GM12875 (cell line): ENCODE results near the gene TEX53.

Experiments used
- H3K4me3 ChIP-seq: one replicate; pipeline ENCODE4 v1.5.1; 2011; ENCODE audit warnings: low read depth, low read length, control low read depth
- TF ChIP-seq, protein P1 (sequence below): IDR thresholded peaks from 2 replicates; pipeline ENCODE4 v1.5.1; 2011; ENCODE audit warnings: low read depth, mild to moderate bottlenecking, control low read depth, inconsistent platforms, low read length, moderate library complexity, borderline replicate concordance; ENCODE audit not compliant: insufficient read depth

The TEX53 gene

DNA sequence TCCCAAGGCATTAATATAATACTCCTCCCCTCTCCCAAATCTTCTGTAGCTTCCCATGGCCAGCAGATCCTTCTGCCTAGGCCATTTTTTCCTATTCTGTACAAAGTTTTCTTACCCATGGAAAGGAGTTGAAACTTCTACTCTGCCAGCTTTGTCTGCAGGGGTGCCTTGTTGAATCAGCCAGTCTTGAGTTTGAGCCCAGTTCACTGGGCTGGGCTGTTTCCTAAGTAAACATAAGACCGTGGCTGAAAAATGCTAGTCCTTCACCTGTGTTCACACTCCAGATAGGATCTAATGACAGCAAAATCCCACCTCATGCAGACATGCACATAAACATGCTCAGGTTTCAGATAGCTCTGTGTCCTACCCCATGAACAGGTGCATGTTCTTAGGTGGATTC is 14.0 kb upstream of the TEX53 start:
- H3K4me3 ChIP-seq = no peak overlapping the region
- TF ChIP-seq, protein P1, sequence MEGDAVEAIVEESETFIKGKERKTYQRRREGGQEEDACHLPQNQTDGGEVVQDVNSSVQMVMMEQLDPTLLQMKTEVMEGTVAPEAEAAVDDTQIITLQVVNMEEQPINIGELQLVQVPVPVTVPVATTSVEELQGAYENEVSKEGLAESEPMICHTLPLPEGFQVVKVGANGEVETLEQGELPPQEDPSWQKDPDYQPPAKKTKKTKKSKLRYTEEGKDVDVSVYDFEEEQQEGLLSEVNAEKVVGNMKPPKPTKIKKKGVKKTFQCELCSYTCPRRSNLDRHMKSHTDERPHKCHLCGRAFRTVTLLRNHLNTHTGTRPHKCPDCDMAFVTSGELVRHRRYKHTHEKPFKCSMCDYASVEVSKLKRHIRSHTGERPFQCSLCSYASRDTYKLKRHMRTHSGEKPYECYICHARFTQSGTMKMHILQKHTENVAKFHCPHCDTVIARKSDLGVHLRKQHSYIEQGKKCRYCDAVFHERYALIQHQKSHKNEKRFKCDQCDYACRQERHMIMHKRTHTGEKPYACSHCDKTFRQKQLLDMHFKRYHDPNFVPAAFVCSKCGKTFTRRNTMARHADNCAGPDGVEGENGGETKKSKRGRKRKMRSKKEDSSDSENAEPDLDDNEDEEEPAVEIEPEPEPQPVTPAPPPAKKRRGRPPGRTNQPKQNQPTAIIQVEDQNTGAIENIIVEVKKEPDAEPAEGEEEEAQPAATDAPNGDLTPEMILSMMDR = no peak

DNA sequence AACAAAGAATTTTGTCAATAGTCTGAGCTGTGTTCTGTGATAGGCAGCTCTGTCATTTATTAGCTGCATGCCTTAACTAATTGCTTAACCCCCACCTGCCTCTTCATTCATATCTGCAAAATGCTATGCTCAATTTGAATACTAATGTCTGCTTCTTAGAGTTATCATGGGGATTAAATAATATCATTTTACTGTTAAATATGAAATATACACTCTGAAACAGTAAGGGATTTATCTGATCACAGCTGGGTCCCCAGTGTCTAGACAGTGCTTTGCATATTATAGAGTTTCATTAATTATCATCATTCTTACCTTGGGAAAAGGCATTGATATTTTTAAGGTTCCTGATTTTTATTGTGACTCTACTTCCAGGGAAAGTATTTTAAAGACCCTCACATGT is 12.4 kb upstream of the TEX53 start:
- TF ChIP-seq, protein P1 = no peak
- no peak overlapping the region for H3K4me3 ChIP-seq

DNA sequence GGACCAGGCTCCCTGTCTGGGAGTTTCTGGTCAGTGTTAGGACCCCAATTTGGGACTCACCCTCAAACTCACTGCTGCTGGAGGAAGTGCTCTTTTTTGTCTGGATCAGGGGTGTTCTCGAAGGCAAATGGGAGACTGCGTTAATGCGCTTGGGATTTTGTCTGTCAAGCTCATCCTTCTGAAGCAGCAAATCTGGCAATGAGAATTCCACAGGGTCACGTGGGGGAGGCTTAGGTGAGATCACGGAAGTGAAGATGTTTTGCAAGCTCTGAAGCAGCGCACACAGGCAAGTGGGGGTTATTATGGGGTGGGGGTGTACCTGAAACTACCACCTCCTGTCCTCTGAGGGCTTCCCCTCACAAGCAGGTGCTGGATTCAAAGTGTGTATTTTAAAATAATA is 10.5 kb upstream of the TEX53 start:
- TF ChIP-seq, protein P1 = no peak
- no peak overlapping the region for H3K4me3 ChIP-seq

DNA sequence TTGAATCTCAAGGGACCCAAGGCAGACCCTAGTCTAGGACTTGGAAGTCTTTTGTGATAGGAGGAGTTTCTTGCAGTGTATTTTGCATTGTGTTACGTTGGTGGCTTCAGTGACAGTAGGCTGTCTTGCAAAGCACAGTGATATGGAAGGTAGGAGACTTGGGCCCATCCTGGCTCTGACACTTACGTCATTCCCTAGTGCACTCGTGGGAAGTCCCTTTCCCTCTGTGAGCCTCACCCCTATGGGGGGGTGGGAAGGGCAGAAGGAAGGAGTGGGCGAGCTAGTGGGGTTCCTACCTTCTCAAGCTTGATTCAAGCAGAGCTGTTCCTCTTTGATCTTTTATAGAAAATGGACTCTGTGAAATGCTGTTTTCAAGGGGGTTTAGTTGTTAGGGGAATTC is 9.2 kb upstream of the TEX53 start:
- no peak overlapping the region for H3K4me3 ChIP-seq
- TF ChIP-seq, protein P1 = no peak

DNA sequence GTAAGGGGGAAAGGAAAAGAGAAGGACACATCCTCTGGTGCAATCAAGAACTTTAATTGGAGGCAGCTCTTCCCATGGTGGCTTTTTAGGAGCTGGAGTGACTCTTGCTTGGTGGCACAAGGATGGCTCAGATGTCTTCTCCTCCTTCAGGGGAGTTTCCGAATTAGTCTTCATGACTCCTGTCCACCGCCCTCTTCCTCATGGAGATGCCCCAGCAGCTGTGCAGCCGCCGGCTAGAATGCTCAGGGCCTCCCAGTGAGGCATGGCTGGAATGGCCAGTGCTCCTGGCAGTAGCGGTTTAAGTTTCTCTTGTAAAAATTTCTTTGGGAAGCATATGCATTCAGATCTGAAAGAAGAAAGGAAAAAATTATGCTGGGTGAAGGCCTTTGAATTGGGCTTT is 8.8 kb upstream of the TEX53 start:
- no peak overlapping the region for H3K4me3 ChIP-seq
- TF ChIP-seq, protein P1 = no peak

DNA sequence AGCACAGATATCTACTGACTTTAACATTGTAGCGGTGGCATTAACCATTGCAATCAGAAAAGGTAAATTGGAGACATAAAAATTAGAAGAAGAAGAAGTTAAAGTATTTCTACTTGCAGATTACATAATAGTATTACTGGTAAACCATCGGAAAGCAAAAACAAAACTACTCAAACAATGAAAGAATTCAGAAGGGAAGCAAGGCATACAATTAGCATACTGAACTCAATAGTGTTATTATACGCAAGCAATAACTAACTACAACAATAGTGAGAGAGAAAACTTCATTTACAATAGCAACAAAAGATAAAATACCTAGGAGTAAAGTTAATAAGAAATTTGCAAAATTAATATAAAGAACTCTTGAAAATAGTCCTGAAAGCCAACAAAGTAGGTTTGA is 6.6 kb upstream of the TEX53 start:
- TF ChIP-seq, protein P1 = no peak
- no peak overlapping the region for H3K4me3 ChIP-seq

DNA sequence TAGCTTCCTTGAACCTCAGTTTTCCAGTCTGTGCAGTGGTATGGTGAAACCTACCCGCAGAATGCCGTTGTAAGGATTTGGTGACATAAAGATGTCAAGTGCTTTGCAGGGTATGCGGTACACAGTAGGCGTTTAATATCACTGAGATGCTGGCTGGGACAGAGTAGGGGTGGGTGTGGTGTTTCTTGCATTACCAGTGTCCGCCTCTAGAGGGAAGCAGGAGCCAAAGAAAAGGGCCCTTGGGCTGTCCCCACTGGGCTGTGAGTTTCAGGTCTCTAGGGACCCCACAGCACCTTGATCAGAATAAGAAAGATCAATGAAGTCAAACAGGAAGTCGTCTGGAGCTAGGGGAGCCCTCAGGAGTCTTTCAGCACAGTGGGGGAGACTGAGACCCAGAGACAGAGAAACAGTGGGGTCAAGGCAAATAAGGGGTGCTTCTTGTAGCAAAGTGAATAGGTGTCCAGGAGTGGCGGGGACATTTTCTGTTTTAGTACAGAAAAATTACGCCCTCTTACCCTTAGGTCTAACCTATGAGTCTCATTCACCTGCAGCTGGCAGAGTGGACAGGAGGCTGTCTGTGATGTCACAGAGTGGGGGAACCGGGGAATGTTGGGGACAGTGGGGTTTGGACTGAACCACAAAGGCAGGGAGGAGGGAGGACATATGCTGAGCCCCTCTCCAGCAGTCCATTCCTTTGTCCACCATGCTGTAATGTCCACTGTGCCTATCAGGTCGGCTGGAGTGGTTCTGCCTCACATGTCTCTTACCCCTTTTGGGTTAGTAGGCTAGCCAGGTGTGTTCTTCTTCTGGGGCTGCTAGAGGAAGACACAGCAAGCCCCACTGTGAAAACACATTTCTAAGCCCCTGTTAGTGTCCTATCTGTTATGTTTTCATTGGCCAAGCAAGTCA is 4.7 kb upstream of the TEX53 start:
- H3K4me3 ChIP-seq = no peak overlapping the region
- TF ChIP-seq, protein P1 = peak; percentile 78
